ENCODE measurements around the gene CDH13. TPM values are rescaled to one million over a fixed set of nuclear protein-coding genes. Genes with fewer than 3 reads are reported as not detected.

CDH13 gene
- total and polyA plus RNA-seq, 12 donors: 0.86 to 30.6 (median 2.4) TPM

DNA sequence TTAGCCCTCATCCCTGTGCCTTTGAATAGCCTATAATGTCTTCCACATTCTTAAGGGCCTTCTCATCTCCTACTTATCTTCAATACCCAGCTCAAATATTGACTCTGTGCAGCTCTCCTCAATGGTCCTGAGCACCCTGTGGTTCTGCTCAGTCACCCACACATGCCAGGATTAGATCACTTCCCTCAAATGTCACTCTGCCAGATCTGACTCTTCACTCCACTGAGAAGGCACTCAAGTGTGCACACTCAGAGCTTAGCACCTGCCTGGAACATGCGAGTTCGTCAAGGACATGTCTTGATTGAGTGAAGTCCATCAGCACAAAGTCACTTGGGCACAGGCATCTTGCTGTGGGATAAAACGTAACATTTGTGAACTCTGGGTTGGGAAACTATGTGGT is 404.8 kb downstream of the CDH13 start:
- H3K27ac ChIP-seq: no peak overlapping the region
- no peak overlapping the region for H3K4me3 ChIP-seq
- intact Hi-C loops (cut with DNase I): no loop called here
- no peaks in the 10 kb centered on the region for H3K9me3 ChIP-seq (replicated peaks in 1 of 3)
- 69 to 92% (median 80%) methylated on average over 3 of the region's 3 CpGs for WGBS, 4 donors
- H3K27me3 ChIP-seq: no peaks in the 10 kb centered on the region
- no peaks in the 10 kb centered on the region for H3K4me1 ChIP-seq (replicated peaks in 1 of 2)
- TF ChIP-seq, protein P1, sequence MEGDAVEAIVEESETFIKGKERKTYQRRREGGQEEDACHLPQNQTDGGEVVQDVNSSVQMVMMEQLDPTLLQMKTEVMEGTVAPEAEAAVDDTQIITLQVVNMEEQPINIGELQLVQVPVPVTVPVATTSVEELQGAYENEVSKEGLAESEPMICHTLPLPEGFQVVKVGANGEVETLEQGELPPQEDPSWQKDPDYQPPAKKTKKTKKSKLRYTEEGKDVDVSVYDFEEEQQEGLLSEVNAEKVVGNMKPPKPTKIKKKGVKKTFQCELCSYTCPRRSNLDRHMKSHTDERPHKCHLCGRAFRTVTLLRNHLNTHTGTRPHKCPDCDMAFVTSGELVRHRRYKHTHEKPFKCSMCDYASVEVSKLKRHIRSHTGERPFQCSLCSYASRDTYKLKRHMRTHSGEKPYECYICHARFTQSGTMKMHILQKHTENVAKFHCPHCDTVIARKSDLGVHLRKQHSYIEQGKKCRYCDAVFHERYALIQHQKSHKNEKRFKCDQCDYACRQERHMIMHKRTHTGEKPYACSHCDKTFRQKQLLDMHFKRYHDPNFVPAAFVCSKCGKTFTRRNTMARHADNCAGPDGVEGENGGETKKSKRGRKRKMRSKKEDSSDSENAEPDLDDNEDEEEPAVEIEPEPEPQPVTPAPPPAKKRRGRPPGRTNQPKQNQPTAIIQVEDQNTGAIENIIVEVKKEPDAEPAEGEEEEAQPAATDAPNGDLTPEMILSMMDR (IDR thresholded peaks at IDR 0.05): no peak
- H3K36me3 ChIP-seq (replicated peaks in 1 of 2): no peaks in the 10 kb centered on the region
- DNase-seq: no peak

DNA sequence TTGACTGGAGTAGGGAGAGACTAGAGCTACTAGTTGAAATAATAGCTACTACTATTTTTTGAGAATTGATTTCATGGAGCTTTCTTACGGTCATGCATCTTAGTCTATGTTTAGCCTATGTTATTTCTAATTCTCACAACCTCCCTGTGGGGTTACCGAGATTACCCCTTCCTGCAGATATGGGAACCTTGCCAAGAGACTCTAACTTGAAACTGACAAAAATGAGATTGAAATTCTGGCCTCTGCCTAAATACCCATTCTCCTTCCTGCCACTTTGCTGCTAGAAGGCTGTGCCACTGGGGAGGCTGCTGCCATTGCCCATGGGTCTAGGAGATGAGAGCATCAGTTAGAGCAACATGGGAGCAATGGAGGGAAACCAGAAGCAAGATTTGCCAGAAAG is 410.3 kb downstream of the CDH13 start:
- DNase-seq: no peak
- Histone ChIP-seq H3K4me3 (no peak overlapping the region), H3K4me1 (replicated peaks in 1 of 2) (no peaks in the 10 kb centered on the region), H3K27ac (no peak overlapping the region), H3K27me3 (no peaks in the 10 kb centered on the region), H3K9me3 (replicated peaks in 1 of 3) (no peaks in the 10 kb centered on the region), H3K36me3 (replicated peaks in 1 of 2) (no peaks in the 10 kb centered on the region)
- intact Hi-C loops (cut with DNase I): no loop called here
- TF ChIP-seq POLR2A (IDR thresholded peaks at IDR 0.05): no peak
- TF ChIP-seq, protein P1 (IDR thresholded peaks at IDR 0.05): no peak
- WGBS, 4 donors: 59 to 73% (median 63%) methylated on average over 2 of the region's 2 CpGs

DNA sequence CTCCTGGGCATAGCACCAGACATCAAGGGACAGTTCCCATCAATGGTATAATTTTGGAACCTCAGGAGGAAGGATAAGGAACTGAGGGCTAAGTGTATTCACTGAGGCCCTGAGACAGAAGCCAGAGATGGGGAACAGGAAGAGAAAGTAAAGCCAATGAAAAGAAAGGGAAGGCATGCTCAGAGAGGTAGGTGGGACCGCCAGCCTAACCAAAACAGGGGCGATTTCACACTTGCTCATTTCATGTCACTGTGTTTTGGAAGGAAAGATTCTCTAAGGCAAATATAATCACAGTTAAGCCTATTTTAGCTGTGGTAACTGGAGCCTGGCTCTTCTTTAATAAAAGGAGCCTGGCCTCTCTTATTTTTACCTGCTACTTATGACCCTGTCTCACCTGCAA is 411.1 kb downstream of the CDH13 start:
- no peaks in the 10 kb centered on the region for H3K9me3 ChIP-seq (replicated peaks in 1 of 3)
- TF ChIP-seq, protein P1 (IDR thresholded peaks at IDR 0.05): no peak
- intact Hi-C loops (cut with DNase I): no loop called here
- 63 to 91% (median 84%) methylated on average over 2 of the region's 2 CpGs for WGBS, 4 donors
- DNase-seq: no peak
- H3K4me1 ChIP-seq (replicated peaks in 1 of 2): no peaks in the 10 kb centered on the region
- H3K27me3 ChIP-seq: no peaks in the 10 kb centered on the region
- H3K36me3 ChIP-seq (replicated peaks in 1 of 2): no peaks in the 10 kb centered on the region
- H3K27ac ChIP-seq: no peak overlapping the region
- H3K4me3 ChIP-seq: no peak overlapping the region

DNA sequence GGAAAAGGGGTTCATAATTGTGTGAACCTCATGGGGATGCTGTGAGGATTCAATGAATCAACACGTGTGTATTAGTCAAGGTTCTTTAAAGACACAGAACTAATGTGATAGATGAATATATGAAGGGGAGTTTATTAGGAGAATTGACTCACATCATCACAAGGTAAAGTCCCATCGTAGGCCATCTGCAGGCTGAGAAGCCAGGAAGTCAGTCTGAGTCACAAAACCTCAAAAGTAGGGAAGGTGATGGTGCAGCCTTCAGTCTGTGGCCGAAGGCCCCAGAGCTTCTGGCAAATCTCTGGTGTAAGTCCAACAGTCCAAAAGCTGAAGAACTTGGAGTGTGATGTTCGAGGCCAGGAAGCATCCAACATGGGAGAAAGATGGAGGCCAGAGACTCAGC is 413.4 kb downstream of the CDH13 start:
- H3K27ac ChIP-seq: no peak overlapping the region
- H3K4me3 ChIP-seq: no peak overlapping the region
- intact Hi-C loops (cut with DNase I): no loop called here
- 62 to 73% (median 66%) methylated on average over 4 of the region's 4 CpGs for WGBS, 4 donors
- no peak for DNase-seq
- H3K36me3 ChIP-seq (replicated peaks in 1 of 2): no peaks in the 10 kb centered on the region
- no peaks in the 10 kb centered on the region for H3K27me3 ChIP-seq
- H3K9me3 ChIP-seq (replicated peaks in 1 of 3): no peaks in the 10 kb centered on the region
- TF ChIP-seq, protein P1 (IDR thresholded peaks at IDR 0.05): no peak
- TF ChIP-seq POLR2A (IDR thresholded peaks at IDR 0.05): no peak
- no peaks in the 10 kb centered on the region for H3K4me1 ChIP-seq (replicated peaks in 1 of 2)

Measured in adrenal gland (tissue), 12 donors.